Brain microvascular endothelial cell (primary cell): ENCODE measurements around the gene CLSTN1.

Source experiments
- DNase-seq: peaks from one replicate; pipeline ENCODE4 v3.0.0-alpha.2; 2020
- H3K27ac ChIP-seq: fragments of 250-450 bp; sonication (Bioruptor Pico); 2 replicates; pipeline ENCODE4 v1.5.1; 2020; ENCODE audit warnings: mild to moderate bottlenecking, moderate library complexity
- H3K27me3 ChIP-seq: fragments of 250-450 bp; sonication (Bioruptor Pico); replicated peaks from 2 replicates; pipeline ENCODE4 v1.5.1; 2020; ENCODE audit warnings: mild to moderate bottlenecking
- H3K36me3 ChIP-seq: fragments of 250-450 bp; sonication (Bioruptor Pico); replicated peaks from 2 replicates; pipeline ENCODE4 v1.5.1; 2020; ENCODE audit warnings: mild to moderate bottlenecking
- H3K4me3 ChIP-seq: 2 replicates; pipeline ENCODE4 v1.5.1; 2011; ENCODE audit warnings: low read depth, mild to moderate bottlenecking, control low read depth, low read length, moderate library complexity
- in situ Hi-C: cut with HindIII; loops from 2 replicates; pipeline ENCODE4 v1.10.0; 2017; ENCODE audit warnings: low sequenced_read_pairs, low pct_ligation_motif_present
- TF ChIP-seq, protein P1 (sequence below): IDR thresholded peaks from 2 replicates; pipeline ENCODE4 v1.5.1; 2011; ENCODE audit warnings: low read depth, mild to moderate bottlenecking, moderate library complexity, low read length, control low read depth, inconsistent platforms; ENCODE audit errors: missing control alignments

Gene CLSTN1

DNA sequence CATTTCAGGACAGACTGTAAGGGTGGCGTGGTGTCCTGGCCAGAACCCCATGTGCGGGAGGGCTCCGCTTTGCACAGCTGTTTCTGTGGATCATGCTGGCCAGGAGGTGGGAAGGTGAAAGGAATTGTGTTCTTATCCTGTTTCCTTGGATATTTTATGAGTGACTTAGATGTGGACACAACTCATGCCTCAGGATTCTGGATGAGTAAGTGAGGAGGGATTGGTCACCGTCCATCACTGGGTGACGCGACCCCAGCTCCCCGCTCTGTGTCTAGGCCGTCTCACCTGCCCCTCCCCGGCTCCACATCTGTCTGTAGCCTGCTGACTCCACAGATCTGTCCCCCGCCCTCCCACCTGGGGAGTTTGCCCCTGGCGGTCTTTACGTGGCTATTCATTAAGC is 123.4 kb downstream of the CLSTN1 start:
- H3K27ac ChIP-seq = peak overlapping the region; percentile 48
- in situ Hi-C loops = no loop called here
- TF ChIP-seq, protein P1, sequence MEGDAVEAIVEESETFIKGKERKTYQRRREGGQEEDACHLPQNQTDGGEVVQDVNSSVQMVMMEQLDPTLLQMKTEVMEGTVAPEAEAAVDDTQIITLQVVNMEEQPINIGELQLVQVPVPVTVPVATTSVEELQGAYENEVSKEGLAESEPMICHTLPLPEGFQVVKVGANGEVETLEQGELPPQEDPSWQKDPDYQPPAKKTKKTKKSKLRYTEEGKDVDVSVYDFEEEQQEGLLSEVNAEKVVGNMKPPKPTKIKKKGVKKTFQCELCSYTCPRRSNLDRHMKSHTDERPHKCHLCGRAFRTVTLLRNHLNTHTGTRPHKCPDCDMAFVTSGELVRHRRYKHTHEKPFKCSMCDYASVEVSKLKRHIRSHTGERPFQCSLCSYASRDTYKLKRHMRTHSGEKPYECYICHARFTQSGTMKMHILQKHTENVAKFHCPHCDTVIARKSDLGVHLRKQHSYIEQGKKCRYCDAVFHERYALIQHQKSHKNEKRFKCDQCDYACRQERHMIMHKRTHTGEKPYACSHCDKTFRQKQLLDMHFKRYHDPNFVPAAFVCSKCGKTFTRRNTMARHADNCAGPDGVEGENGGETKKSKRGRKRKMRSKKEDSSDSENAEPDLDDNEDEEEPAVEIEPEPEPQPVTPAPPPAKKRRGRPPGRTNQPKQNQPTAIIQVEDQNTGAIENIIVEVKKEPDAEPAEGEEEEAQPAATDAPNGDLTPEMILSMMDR = peak; percentile 12
- H3K4me3 ChIP-seq = no peak overlapping the region
- peak; percentile 83 for DNase-seq
- no peaks in the 10 kb centered on the region for H3K36me3 ChIP-seq
- H3K27me3 ChIP-seq = no peaks in the 10 kb centered on the region

DNA sequence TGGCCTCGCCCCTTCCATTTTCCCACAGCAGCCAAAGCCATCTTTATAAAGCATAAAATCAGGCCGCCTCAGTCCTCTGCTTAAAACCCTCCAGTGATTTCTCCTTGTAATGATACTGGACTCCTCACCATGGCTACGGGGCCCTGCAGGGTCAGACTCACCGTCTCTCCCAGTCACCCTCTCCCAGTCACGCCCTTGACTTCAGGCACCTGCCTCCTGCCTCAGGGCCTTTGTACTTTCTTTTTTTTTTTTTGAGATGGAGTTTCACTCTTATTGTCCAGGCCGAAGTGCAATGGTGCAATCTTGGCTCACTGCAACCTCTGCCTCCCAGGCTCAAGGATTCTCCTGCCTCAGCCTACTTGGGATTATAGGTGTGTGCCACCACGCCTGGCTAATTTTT is 124.4 kb downstream of the CLSTN1 start:
- H3K4me3 ChIP-seq = no peak overlapping the region
- H3K27me3 ChIP-seq = no peaks in the 10 kb centered on the region
- TF ChIP-seq, protein P1 = no peak
- no peaks in the 10 kb centered on the region for H3K36me3 ChIP-seq
- in situ Hi-C loops = no loop called here
- no peak for DNase-seq
- H3K27ac ChIP-seq = no peak overlapping the region

DNA sequence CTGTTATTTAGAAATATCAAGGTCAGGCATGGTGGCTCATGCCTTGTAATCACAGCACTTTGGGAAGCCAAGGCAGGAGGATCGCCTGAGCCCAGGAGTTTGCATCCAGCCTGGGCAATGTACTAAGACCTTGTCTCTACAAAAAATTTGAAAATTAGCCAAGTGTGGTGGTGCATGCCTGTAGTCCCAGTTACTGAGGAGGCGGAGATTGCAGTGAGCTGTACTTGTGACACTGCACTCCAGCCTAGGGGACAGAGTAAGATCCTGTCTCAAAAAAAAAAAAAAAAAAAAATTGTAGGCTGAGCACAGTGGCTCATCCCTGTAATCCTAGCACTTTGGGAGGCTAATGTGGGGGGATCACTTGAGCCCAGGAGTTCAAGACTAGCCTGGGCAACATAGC is 127.0 kb downstream of the CLSTN1 start:
- no peaks in the 10 kb centered on the region for H3K27me3 ChIP-seq
- no peak overlapping the region for H3K27ac ChIP-seq
- H3K36me3 ChIP-seq = no peaks in the 10 kb centered on the region
- no peak for DNase-seq
- in situ Hi-C loops = no loop called here
- no peak overlapping the region for H3K4me3 ChIP-seq
- TF ChIP-seq, protein P1 = no peak

DNA sequence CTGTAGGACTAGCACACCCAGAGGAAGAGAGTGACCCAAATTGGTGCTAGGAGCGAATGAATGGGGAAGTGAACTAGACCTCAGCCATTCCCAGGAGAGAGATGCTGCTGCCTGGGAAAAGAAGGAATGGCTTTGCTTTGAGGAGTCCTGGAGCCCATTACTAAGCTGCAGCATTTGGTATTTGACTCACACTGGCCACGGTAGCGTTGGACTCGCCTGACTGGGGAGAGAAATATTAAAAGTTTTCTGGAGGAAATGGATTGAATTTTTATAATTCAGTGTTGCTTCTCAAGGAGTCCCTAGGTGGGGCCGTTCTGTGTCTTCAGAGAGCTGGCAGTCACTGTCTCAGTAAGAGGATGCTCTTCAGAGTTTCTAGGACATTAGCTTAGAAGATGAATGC is 132.1 kb downstream of the CLSTN1 start:
- Histone ChIP-seq H3K36me3 (no peaks in the 10 kb centered on the region), H3K4me3 (no peak overlapping the region), H3K27ac (no peak overlapping the region), H3K27me3 (no peaks in the 10 kb centered on the region)
- TF ChIP-seq, protein P1 = no peak
- no peak for DNase-seq
- in situ Hi-C loops = no loop called here

DNA sequence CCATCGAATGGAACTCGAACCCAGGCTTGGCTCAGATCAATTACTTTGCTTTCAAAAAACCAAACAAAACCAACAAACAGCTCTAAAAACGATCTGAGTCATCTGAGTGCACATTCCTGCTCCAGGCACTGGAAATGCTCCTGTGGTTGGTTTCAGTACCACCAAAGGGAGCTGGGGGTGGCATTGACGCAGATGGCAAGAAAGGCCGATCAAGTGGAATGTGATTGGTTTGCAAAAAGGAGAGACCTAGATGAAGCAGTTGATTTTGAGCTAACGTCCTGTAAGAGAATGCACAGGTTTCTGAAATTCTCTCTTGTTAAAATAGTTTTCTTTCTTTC is 132.7 kb downstream of the CLSTN1 start:
- no peak overlapping the region for H3K27ac ChIP-seq
- TF ChIP-seq, protein P1 = no peak
- in situ Hi-C loops = no loop called here
- peak; percentile 47 for DNase-seq
- no peak overlapping the region for H3K4me3 ChIP-seq
- H3K36me3 ChIP-seq = no peaks in the 10 kb centered on the region
- no peaks in the 10 kb centered on the region for H3K27me3 ChIP-seq

DNA sequence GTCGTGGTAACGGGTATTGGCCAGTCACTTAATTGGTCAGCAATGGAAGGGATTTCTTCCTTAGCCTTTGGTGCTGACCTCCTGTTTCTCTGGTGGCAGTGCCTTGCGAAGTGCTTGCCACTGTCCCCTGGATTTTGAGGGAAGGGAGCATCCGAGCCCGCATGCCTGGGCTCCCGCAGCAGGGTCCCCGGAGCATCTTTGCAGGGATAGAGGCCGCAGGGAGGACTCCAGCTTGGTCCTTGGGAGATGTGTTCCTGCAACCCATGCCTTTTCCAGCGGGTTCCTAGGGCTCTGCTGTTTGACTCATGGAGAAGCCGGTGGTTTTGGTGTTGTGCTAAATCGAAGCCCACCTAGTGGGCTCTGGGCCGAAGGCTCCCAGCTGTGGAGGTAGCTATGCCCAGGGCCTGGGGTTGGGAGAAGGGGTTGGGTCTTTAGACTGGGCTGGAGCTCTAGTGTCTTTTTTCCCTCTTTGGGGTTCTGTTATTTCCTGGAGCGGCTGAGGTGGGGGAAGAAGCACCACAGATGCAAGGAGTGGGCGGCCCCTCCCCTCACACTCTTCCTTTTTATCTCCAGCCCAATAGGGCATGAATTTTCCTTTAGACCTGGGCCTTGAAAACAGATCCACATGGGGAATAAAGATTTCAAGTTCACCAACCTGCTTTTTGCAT is 133.2 kb downstream of the CLSTN1 start:
- TF ChIP-seq, protein P1 = no peak
- no peak for DNase-seq
- no peaks in the 10 kb centered on the region for H3K27me3 ChIP-seq
- in situ Hi-C loops = no loop called here
- peak overlapping the region; percentile 66 for H3K4me3 ChIP-seq
- H3K36me3 ChIP-seq = no peaks in the 10 kb centered on the region
- no peak overlapping the region for H3K27ac ChIP-seq
